ENCODE data around the gene MBNL1. TPM values are rescaled to one million over a fixed set of nuclear protein-coding genes. Genes with fewer than 3 reads are reported as not detected.
"Not testable (repeated sequence)": the region's sequence is repeated elsewhere in the genome, so short reads cannot be mapped to it uniquely, and the experiment has no call there.

Gene MBNL1
- total and polyA plus RNA-seq, 8 donors: 15.2 to 73.2 (median 40.2) TPM

DNA sequence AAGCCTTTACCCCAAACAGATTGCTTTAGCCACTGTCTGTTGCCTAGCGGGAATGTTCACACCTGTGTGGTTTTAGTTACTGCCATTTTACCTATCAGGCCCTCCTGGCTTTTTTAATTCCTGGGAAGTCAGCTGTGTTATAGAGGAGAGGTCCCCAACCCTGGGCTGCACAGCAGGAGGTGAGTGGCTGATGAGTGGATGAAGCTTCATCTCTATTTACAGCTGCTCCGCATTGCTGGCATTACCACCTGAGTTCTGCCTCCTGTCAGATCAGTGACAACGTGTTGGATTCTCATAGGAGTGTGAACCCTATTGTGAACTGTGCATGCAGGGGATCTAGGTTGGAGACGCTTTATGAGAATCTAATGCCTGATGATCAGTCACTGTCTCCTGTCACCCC, 127.0 kb downstream of the MBNL1 start:
- peak in 1 of 4 donors; percentile 13 for ATAC-seq
- Histone ChIP-seq H3K4me1 (peaks cover 3 to 35% (median 16%) of the 10 kb centered on the region in 3 donors), H3K4me3 (no peak overlapping the region), H3K9me3 (no peaks in the 10 kb centered on the region), H3K27ac (no peak overlapping the region), H3K27me3 (no peaks in the 10 kb centered on the region), H3K36me3 (no peaks in the 10 kb centered on the region)
- no peak for DNase-seq
- WGBS, 2 donors: 92 to 95% methylated on average over 4 of the region's 4 CpGs
- FAIRE-seq: no peak
- intact Hi-C loops (cut with DNase I): no loop called here
- TF ChIP-seq, protein P1, sequence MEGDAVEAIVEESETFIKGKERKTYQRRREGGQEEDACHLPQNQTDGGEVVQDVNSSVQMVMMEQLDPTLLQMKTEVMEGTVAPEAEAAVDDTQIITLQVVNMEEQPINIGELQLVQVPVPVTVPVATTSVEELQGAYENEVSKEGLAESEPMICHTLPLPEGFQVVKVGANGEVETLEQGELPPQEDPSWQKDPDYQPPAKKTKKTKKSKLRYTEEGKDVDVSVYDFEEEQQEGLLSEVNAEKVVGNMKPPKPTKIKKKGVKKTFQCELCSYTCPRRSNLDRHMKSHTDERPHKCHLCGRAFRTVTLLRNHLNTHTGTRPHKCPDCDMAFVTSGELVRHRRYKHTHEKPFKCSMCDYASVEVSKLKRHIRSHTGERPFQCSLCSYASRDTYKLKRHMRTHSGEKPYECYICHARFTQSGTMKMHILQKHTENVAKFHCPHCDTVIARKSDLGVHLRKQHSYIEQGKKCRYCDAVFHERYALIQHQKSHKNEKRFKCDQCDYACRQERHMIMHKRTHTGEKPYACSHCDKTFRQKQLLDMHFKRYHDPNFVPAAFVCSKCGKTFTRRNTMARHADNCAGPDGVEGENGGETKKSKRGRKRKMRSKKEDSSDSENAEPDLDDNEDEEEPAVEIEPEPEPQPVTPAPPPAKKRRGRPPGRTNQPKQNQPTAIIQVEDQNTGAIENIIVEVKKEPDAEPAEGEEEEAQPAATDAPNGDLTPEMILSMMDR (IDR thresholded peaks at IDR 0.05): no peak

DNA sequence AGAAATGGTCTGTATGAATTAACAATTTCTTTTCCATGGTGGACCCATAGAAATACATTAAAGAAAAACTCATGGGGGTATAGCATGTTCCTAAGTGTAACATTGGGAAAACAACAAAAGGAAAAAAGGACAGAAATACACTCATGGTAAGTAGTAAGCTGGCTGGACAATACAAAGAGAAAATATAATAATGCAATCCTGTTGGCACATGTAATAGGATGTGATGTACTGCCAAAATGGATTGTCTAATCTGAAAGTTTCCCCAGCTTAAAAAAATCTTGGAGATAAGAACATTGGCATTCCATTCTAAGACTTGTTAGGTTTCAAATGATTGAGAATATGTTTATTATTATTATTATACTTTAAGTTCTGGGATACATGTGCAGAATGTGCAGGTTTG, 128.1 kb downstream of the MBNL1 start:
- FAIRE-seq: no peak
- Histone ChIP-seq H3K4me3 (no peak overlapping the region), H3K27me3 (no peaks in the 10 kb centered on the region), H3K36me3 (no peaks in the 10 kb centered on the region), H3K9me3 (no peaks in the 10 kb centered on the region), H3K27ac (no peak overlapping the region), H3K4me1 (peaks cover 3 to 35% (median 15%) of the 10 kb centered on the region in 3 donors)
- ATAC-seq: peak in 2 of 4 donors; percentile 35 to 40
- TF ChIP-seq, protein P1 (IDR thresholded peaks at IDR 0.05): no peak
- intact Hi-C loops (cut with DNase I): no loop called here
- DNase-seq: no peak

DNA sequence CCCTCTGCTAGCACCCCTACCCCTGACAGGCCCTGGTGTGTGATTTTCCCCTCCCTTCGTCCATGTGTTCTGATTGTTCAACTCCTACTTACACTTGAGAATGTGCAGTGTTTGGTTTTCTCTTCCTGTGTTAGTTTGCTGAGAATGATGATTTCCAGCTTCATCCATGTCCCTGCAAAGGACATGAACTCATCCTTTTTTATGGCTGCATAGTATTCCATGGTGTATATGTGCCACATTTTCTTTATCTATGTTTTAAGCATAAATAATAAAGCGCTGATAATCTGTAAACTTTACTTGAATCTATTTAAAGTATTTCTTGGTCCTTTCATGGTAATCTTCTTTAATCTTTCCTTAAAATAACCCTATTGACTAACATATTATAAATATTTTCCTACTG, 128.6 kb downstream of the MBNL1 start:
- H3K36me3 ChIP-seq; H3K27ac ChIP-seq; H3K9me3 ChIP-seq; H3K4me3 ChIP-seq; DNase-seq; intact Hi-C loops (cut with DNase I); FAIRE-seq; H3K27me3 ChIP-seq; ATAC-seq: not testable (repeated sequence)
- WGBS, 2 donors: 94 to 96% methylated on average over 2 of the region's 2 CpGs
- H3K4me1 ChIP-seq: peaks cover 3 to 31% (median 15%) of the 10 kb centered on the region in 3 donors

DNA sequence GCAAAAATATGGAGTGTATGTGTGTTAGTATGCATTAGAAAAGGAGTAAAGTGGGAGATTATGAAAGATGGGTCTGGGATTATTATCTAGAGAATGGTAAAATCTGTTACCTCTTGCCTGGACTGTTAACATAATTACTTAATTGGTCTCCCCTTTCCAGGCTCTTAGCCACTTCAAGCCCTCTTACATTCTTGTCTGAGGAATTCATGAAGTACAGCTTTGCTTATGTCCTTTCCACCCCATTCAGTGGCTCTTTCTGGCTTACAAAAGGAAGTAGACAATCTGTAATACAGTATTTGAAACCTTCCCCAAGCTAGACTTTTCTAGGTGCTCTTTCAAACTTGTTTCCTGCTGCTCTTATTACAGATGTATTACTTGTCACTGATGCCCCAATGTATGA, 129.8 kb downstream of the MBNL1 start:
- H3K36me3 ChIP-seq: no peaks in the 10 kb centered on the region
- no peak overlapping the region for H3K4me3 ChIP-seq
- no peak overlapping the region for H3K27ac ChIP-seq
- FAIRE-seq (no peak), ATAC-seq (no peak), DNase-seq (no peak)
- no peaks in the 10 kb centered on the region for H3K27me3 ChIP-seq
- intact Hi-C loops (cut with DNase I): no loop called here
- no peaks in the 10 kb centered on the region for H3K9me3 ChIP-seq
- H3K4me1 ChIP-seq: peaks cover 3 to 23% (median 21%) of the 10 kb centered on the region in 3 donors
- TF ChIP-seq, protein P1 (IDR thresholded peaks at IDR 0.05): no peak

DNA sequence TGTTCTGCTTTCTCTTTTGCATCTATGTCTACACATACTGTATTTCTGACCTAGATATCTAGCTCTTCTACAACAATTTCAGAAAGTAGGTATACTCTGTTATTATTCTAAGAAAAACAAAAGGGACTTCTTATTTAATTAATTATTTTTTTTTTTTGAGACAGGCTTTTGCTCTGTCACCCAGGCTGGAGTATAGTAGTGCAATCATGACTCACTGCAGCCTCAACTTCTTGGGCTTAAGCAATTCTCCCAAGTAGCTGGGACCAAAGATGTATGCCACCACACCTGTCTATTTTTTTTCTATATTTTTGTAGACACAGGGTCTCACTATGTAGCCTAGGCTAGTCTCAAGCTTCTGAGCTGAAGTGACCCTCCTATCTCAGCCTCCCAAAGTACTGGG, 130.6 kb downstream of the MBNL1 start:
- no peaks in the 10 kb centered on the region for H3K36me3 ChIP-seq
- H3K27ac ChIP-seq: no peak overlapping the region
- ATAC-seq: peak in 2 of 4 donors; percentile 30 to 49
- H3K4me1 ChIP-seq: peaks cover 3 to 27% (median 27%) of the 10 kb centered on the region in 3 donors
- TF ChIP-seq, protein P1 (IDR thresholded peaks at IDR 0.05): no peak
- H3K4me3 ChIP-seq: no peak overlapping the region
- no peak for DNase-seq
- no peak for FAIRE-seq
- no peaks in the 10 kb centered on the region for H3K9me3 ChIP-seq
- intact Hi-C loops (cut with DNase I): no loop called here
- no peaks in the 10 kb centered on the region for H3K27me3 ChIP-seq

DNA sequence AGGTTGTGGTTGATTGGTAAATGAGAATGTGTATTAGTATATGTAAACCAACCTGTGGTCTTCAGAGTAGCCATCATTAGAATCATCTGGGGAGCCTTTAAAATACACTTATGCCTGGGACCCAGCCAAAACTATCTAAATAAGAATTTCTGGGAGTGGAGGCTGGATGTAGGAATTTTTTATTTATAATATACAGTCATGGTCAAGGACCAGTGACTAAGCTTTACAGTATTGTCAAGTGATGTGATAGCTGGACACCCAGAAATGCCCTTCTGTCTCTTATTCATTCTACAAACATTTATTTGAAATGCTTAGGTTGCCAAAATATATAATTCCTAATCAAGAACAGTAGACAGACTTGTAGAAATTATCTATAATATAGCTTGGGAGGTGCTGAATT, 132.2 kb downstream of the MBNL1 start:
- no peak for ATAC-seq
- no peak for FAIRE-seq
- peaks cover 6 to 42% (median 32%) of the 10 kb centered on the region in 3 donors for H3K4me1 ChIP-seq

More for the DNA sequence above, 132.2 kb downstream of the MBNL1 start:
- Histone ChIP-seq H3K4me3 (no peak overlapping the region), H3K27ac (no peak overlapping the region), H3K9me3 (no peaks in the 10 kb centered on the region), H3K36me3 (no peaks in the 10 kb centered on the region), H3K27me3 (no peaks in the 10 kb centered on the region)
- DNase-seq: no peak
- TF ChIP-seq, protein P1 (IDR thresholded peaks at IDR 0.05): no peak
- intact Hi-C loops (cut with DNase I): no loop called here
